GM18858 (cell line): ENCODE results near the gene CASQ2.

Experiments
- ATAC-seq: cut with Tn5 transposase; IDR thresholded peaks from one replicate; pipeline ENCODE4 v1.9.1; 2021; ENCODE audit not compliant: unreplicated experiment

The CASQ2 gene

DNA sequence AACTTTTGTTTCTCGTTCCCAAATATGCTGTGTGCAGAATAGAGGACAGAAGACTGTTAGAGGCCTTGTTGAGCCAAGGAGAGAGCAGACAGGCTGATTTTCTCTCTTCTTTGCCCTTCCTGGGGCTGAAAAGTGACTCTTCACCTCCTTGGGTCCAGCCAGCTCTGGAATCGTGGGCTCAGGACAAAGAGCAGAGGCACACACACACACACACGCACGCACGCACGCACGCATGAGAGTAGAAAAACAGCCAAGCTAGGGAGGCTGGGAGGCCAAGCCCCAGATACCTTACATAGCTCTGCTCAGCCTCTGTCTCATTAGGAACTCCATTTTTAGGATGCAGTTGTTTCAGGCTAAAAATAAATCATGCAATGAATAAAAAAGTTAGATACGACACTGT, at the start of gene CASQ2:
CASQ2 (minus strand) TSS at position 166 of the 400 bp plus-strand sequence. CDS start 173 bp downstream, outside the sequence.
- ATAC-seq: no peak

DNA sequence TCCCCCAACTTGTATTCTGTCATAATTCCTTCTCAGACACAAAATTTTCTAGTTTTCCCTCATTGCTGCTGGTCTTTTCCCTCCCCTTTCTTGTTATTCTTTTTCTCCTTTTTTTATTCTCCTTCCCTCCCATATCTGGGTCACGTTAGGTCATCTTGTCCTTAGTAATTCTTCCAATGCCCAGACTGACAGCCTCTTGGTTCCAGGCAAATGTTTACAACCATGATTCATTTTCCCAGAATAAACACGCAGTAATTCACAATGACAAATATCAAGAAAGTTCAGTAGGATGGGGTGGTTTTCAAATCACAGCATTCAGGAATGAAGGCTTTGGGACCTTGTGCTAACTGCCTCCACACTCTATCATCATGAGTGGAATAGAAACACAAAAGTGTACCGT, 47.2 kb upstream of the CASQ2 start:
- no peak for ATAC-seq

DNA sequence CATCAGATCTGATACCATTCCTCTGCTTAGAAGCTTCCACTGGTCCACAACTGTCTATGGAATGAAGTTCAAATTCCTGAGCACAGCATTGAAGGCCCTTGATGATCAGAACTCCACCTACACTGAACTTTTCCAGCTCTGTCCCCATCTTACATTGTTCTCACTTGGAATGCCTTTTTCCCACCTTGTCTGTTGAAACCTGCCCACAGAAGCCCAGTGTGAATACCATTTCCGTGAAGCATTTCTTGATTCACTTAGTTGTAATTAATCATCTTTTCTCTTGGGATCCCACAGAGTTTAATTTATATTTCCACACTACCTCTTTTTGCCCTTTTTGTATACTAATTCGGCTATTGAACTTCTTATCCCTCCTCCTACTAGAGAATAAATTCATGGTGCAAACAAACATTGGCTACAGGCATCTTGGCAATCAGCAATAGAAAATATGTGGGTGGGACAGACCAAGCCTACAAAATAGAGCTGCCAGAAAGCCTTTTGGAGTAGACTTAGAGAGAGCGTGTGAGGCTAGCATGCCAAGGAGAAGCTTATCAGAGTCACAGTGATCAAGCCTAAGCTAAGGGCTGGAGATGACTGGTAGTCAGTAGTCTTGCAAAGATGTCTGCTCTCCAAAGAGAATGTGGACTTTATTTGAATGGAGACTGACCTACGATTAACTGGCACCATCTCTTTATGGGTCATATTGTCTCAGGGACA, 46.3 kb upstream of the CASQ2 start:
- ATAC-seq: no peak

GRCh38 chr1:115813727-115814126, 45.2 kb upstream of the CASQ2 start:
- ATAC-seq: no peak

GRCh38 chr1:115811140-115811828, 42.8 kb upstream of the CASQ2 start:
- no peak for ATAC-seq

- ATAC-seq: no peak
Observed at GRCh38 chr1:115810609-115811008, 42.1 kb upstream of the CASQ2 start.

GRCh38 chr1:115809847-115810246, 41.3 kb upstream of the CASQ2 start:
- no peak for ATAC-seq

DNA sequence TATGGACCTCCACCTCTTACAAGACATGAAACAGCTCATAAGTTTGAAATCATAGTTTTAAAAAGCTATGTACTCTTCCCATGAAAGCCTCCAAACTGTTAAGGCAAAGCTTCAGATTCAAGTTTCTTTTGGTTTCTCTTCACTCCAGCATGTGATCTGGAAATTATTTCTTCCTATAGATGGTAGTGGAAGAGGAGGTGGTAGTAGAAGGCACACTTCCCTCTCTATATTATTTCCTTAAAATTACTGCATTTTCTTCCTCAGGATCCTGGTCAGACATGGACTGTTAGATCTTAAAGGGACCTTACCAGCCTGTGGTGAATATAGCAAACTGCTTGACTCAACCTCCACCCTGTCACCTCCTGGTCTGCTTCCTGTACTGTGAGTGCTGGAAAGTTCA, 40.6 kb upstream of the CASQ2 start:
- no peak for ATAC-seq

DNA sequence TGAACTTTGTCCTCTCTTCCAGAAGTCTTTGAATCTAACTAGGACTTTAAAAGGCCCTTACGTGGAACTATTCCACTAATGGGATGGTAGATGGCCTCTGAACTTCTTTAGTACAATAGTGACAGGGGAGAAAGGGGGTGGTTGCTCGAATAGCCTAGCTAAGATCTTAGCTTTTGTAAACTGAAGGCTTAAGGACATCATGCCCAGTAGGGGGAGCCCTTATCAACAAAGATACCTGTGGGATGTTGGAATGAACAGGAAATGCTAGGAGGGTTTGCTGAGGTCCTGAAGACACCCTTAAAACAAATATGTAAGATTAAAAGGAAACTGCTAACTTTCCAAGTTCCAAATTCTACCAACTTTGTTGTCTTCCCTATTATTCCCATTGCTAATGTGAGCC, 39.2 kb upstream of the CASQ2 start:
- ATAC-seq: no peak

- no peak for ATAC-seq
Observed at GRCh38 chr1:115805597-115805996, 37.1 kb upstream of the CASQ2 start.

GRCh38 chr1:115802416-115802815, 33.9 kb upstream of the CASQ2 start:
- ATAC-seq: no peak

- ATAC-seq: no peak
Observed at GRCh38 chr1:115797486-115797885, 29.0 kb upstream of the CASQ2 start.

DNA sequence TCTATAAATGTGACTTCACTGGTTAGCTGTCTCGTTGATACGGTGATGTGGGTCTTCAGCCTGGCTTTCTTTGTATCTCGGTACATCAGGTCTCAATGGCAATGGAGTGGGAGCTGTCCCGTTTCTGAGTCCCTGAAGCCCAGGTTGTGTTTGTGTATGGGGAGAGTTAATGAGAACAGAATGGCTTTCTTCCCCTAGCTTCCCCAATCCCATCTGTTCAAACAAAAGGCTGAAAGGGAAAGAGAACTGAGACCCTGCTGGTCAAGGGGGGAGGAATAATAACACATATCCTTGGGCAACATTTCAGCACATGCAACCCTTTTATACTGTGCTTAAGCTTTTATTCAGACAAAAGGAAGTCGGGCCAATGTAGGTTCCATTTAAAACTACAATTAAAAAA, 28.4 kb upstream of the CASQ2 start:
- no peak for ATAC-seq

DNA sequence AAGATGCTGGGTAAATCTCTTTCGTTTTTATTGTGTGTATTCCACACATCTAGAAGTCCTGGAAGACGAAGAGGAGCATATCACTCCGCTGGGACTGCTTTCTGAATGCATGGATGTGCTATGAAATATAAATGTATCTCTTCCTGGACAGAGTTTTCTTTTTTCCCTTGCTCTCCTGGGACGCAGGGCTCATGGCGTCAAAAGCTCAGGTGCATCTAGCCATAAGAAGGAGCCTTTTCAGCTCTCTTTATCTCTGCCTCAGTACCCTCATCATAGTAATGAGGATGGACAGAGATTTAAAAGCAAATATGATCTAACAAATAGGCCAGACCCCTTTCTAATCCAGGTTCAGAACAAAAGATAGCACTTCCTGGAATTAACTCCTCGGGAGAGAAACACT, 27.5 kb upstream of the CASQ2 start:
- ATAC-seq: no peak

- ATAC-seq: no peak
Observed at GRCh38 chr1:115794976-115795639, 26.6 kb upstream of the CASQ2 start.

DNA sequence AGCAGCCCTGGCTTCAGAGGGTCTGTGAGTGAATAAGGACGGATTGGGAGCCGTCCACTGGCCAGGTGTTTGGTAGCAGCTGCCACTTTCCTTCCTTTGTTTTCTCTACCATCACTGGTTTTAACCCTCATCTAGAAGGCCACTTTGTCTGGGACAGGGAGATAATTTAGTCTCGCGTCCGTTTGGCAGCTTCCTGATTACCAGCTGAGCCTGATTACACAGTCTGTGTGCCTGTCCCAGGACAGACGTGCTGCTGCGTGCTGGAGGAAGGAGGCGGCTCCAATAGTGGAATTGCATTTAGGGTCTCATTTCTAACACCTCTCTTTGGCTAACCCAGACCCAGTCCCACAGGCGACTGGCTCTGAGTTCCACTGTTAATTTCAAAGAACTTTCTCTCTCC, 24.6 kb upstream of the CASQ2 start:
- no peak for ATAC-seq

GRCh38 chr1:115791816-115792215, 23.3 kb upstream of the CASQ2 start:
- no peak for ATAC-seq

DNA sequence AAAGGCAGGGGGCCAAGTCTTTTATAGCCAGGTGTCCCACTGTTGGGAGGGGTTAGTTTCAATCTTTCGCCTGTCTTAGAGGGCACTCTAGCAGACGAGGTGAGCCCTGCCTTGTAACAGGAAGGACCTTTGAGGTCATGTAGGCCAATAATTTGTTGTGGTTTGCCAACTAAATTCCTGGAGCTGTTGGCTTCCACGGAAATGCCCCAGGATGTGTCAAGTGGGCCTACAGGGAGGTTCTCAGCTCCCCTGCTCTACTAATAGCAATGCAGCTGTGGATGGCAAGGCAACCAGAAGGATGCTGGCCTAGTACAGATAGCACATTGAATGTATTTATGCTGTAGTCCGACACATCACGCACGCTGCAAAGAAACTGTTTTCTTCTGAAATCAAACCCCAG, 22.3 kb upstream of the CASQ2 start:
- ATAC-seq: no peak

- ATAC-seq: no peak
Observed at GRCh38 chr1:115790356-115790755, 21.8 kb upstream of the CASQ2 start.

- ATAC-seq: no peak
Observed at GRCh38 chr1:115783311-115783710, 14.8 kb upstream of the CASQ2 start.

- ATAC-seq: no peak
Observed at GRCh38 chr1:115782571-115783281, 14.2 kb upstream of the CASQ2 start.

- no peak for ATAC-seq
Observed at GRCh38 chr1:115781851-115782250, 13.3 kb upstream of the CASQ2 start.
